Spleen (tissue), 11 donors: ENCODE results near the gene SPATA16. TPM values are rescaled to one million over a fixed set of nuclear protein-coding genes. Genes with fewer than 3 reads are reported as not detected.

Experiments
- DNase-seq: peaks from one replicate; pipeline ENCODE4 v3.0.0-alpha.2; 2020
- H3K27ac ChIP-seq, 8 donors: fragments of 200-600 bp; sonication (generic) in 7 of 8; 1 replicate in 4 of 8; 2 replicates in 4 of 8; pipeline versions ENCODE4 v1.5.0 to v1.8.0; 2016 to 2021; ENCODE audit warnings: inconsistent platforms in 4 of 8, mild to moderate bottlenecking in 4 of 8, moderate library complexity in 1 of 8
- H3K27me3 ChIP-seq, 7 donors: fragments of 200-600 bp; sonication (generic) in 6 of 7; replicated peaks in 1 of 7; 1 replicate in 4 of 7; 2 replicates in 3 of 7; pipeline versions ENCODE4 v1.5.0 to v1.8.0; 2016 to 2021; ENCODE audit warnings: inconsistent platforms in 3 of 7, mild to moderate bottlenecking in 1 of 7
- H3K36me3 ChIP-seq, 6 donors: fragments of 200-600 bp; sonication (generic) in 5 of 6; 1 replicate in 4 of 6; 2 replicates in 2 of 6; pipeline versions ENCODE4 v1.5.0 to v1.8.0; 2016 to 2021; ENCODE audit warnings: inconsistent platforms in 2 of 6
- H3K4me1 ChIP-seq, 6 donors: fragments of 200-600 bp; sonication (generic) in 5 of 6; 1 replicate in 3 of 6; 2 replicates in 3 of 6; pipeline versions ENCODE4 v1.5.0 to v1.8.0; 2016 to 2021; ENCODE audit warnings: inconsistent platforms in 3 of 6
- H3K4me3 ChIP-seq, 8 donors: fragments of 200-600 bp; sonication (generic) in 7 of 8; 1 replicate in 4 of 8; 2 replicates in 4 of 8; pipeline versions ENCODE4 v1.5.0 to v1.8.0; 2016 to 2021; ENCODE audit warnings: inconsistent platforms in 4 of 8, mild to moderate bottlenecking in 4 of 8, moderate library complexity in 2 of 8
- H3K9me3 ChIP-seq, 8 donors: fragments of 200-600 bp; sonication (generic) in 7 of 8; 1 replicate in 4 of 8; 2 replicates in 4 of 8; pipeline versions ENCODE4 v1.5.0 to v1.8.0; 2016 to 2021; ENCODE audit warnings: inconsistent platforms in 4 of 8
- CTCF ChIP-seq, 11 experiments: fragments of 200-600 bp in 7 of 11; fragments of 450-650 bp in 4 of 11; sonication (generic) in 4 of 11; IDR thresholded peaks in 8 of 11; conservative IDR thresholded peaks in 3 of 11; 1 replicate in 7 of 11; 2 replicates in 4 of 11; pipeline versions ENCODE4 v1.4.0 to v1.8.0; 2016 to 2021; ENCODE audit warnings: antibody characterized with exemption in 11 of 11, inconsistent platforms in 4 of 11, mild to moderate bottlenecking in 1 of 11
- POLR2A ChIP-seq, 3 donors: fragments of 450-650 bp; IDR thresholded peaks; one replicate each; pipeline ENCODE4 v1.5.1; 2017; ENCODE audit warnings: antibody characterized with exemption in 3 of 3, mild to moderate bottlenecking in 1 of 3
- POLR2AphosphoS5 ChIP-seq, 3 donors: sonication (generic); formaldehyde crosslinking; IDR thresholded peaks; one replicate each; pipeline ENCODE4 v1.5.1; 2017; ENCODE audit warnings: antibody characterized with exemption in 3 of 3
- WGBS, 5 donors: extraction: QIAGEN DNeasy Blood & Tissue Kit in 3 of 5; methylation state at CpG; one replicate each; pipeline versions ENCODE4 v1.1.5 to v1.1.7; 2013 to 2018; 5-methylcytosine and 5-hydroxymethylcytosine counted together
- intact Hi-C: fragments of 100-400 bp; cut with DNase I; formaldehyde crosslinking; loops from one replicate; pipeline ENCODE4 v1.15.0; 2023; ENCODE audit warnings: low total_unique reads
- polyA plus RNA-seq, 3 donors: library from polyadenylated mRNA; stranded (reverse); fragments of 200-250 nt; gene quantifications; one replicate each; pipeline ENCODE4 v1.2.1, GENCODE V29; 2013
- total RNA-seq, 7 donors: library from RNA; depleted of rRNA in 3 of 7; stranded (reverse); fragments of >200 nt in 3 of 7; fragmentation: NEBNext Ultra II Directional in 4 of 7; extraction: Animal tissue kit (Norgen Biotek cat#: 25700) in 4 of 7; gene quantifications; one replicate each; pipeline versions ENCODE4 v1.1.0 to v1.2.1, GENCODE V29; 2016 to 2021
- donor health status: healthy with polysubstance abuse.
- donor health status: DM: no; HTN: no; CAD: no; lungs with moderate emphysema.
- donor health status: DM: no; HTN: no; CAD: no.
- donor health status: Bipolar disorder and iron deficiency.
- donor health status: healthy.
- donor health status: DM: no; HTN: no; CAD: no.
- donor health status: DM: yes; HTN: yes; CAD: no.

SPATA16 gene
- total and polyA plus RNA-seq, 10 donors: not detected

GRCh38 chr3:173003471-173003870, 137.6 kb downstream of the SPATA16 start:
- 92 to 98% (median 94%) methylated on average over 2 of the region's 2 CpGs for WGBS, 5 donors
- intact Hi-C loops: no loop called here
- TF ChIP-seq POLR2A (IDR thresholded peaks at IDR 0.05) (no peak), CTCF (IDR thresholded peaks at IDR 0.05 in 8 of 11, conservative IDR thresholded peaks at IDR 0.05 in 3 of 11) (no peak), POLR2AphosphoS5 (IDR thresholded peaks at IDR 0.05) (no peak)
- Histone ChIP-seq H3K9me3 (peaks cover 0 to 14% (median 0%) of the 10 kb centered on the region in 8 donors), H3K4me3 (no peak overlapping the region), H3K27ac (no peak overlapping the region), H3K4me1 (no peaks in the 10 kb centered on the region), H3K27me3 (no peaks in the 10 kb centered on the region), H3K36me3 (no peaks in the 10 kb centered on the region)
- no peak for DNase-seq

GRCh38 chr3:173001622-173002021, 139.4 kb downstream of the SPATA16 start:
- no peak overlapping the region for H3K4me3 ChIP-seq
- intact Hi-C loops: no loop called here
- no peaks in the 10 kb centered on the region for H3K27me3 ChIP-seq
- H3K36me3 ChIP-seq: no peaks in the 10 kb centered on the region
- TF ChIP-seq POLR2AphosphoS5 (IDR thresholded peaks at IDR 0.05): no peak
- TF ChIP-seq POLR2A (IDR thresholded peaks at IDR 0.05): no peak
- no peak for TF ChIP-seq CTCF (IDR thresholded peaks at IDR 0.05 in 8 of 11, conservative IDR thresholded peaks at IDR 0.05 in 3 of 11)
- no peak overlapping the region for H3K27ac ChIP-seq
- H3K4me1 ChIP-seq: no peaks in the 10 kb centered on the region
- DNase-seq: no peak
- peaks cover 0 to 14% (median 0%) of the 10 kb centered on the region in 8 donors for H3K9me3 ChIP-seq

DNA sequence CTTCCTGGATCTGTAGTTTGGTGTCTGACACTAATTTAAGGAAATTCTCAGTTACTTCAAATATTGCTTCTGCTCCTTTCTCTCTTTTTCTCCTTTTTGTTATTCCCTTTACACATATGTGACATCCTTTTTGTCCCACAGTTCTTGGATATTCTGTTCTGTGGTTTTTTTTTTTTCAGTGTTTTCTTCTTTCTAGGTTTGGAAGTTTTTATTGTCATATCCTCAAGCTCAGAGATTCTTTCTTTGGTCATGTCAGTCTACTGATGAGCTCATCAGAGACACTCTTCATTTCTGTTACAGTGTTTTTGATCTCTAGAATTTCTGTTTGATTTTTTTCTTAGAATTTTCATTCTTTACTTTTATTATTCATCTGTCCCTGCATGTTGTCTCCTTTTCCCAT, 140.5 kb downstream of the SPATA16 start:
- H3K4me3 ChIP-seq: no peak overlapping the region
- TF ChIP-seq POLR2A (IDR thresholded peaks at IDR 0.05): no peak
- TF ChIP-seq POLR2AphosphoS5 (IDR thresholded peaks at IDR 0.05): no peak
- TF ChIP-seq CTCF (IDR thresholded peaks at IDR 0.05 in 8 of 11, conservative IDR thresholded peaks at IDR 0.05 in 3 of 11): no peak
- no peaks in the 10 kb centered on the region for H3K4me1 ChIP-seq
- H3K27ac ChIP-seq: no peak overlapping the region
- peaks cover 0 to 14% (median 0%) of the 10 kb centered on the region in 8 donors for H3K9me3 ChIP-seq
- H3K27me3 ChIP-seq: no peaks in the 10 kb centered on the region
- no peak for DNase-seq
- intact Hi-C loops: no loop called here
- H3K36me3 ChIP-seq: no peaks in the 10 kb centered on the region

GRCh38 chr3:172993412-172993811, 147.6 kb downstream of the SPATA16 start:
- H3K27me3 ChIP-seq: no peaks in the 10 kb centered on the region
- no peaks in the 10 kb centered on the region for H3K9me3 ChIP-seq
- 79 to 93% (median 82%) methylated on average over 2 of the region's 2 CpGs for WGBS, 5 donors
- H3K4me1 ChIP-seq: no peaks in the 10 kb centered on the region
- no peak overlapping the region for H3K27ac ChIP-seq
- no peak overlapping the region for H3K4me3 ChIP-seq
- intact Hi-C loops: no loop called here
- no peak for TF ChIP-seq POLR2AphosphoS5 (IDR thresholded peaks at IDR 0.05)
- no peak for TF ChIP-seq CTCF (IDR thresholded peaks at IDR 0.05 in 8 of 11, conservative IDR thresholded peaks at IDR 0.05 in 3 of 11)
- no peak for TF ChIP-seq POLR2A (IDR thresholded peaks at IDR 0.05)
- no peaks in the 10 kb centered on the region for H3K36me3 ChIP-seq
- no peak for DNase-seq
